AG09309 (cell line): ENCODE measurements around the gene WDR75.
"Not testable (repeated sequence)": the region's sequence is repeated elsewhere in the genome, so short reads cannot be mapped to it uniquely, and the experiment has no call there.

Source experiments
- DNase-seq: peaks from one replicate; pipeline ENCODE4 v3.0.0-alpha.2; 2010; ENCODE audit warnings: low read depth
- H3K4me3 ChIP-seq: 2 replicates; pipeline ENCODE4 v1.5.1; 2011; ENCODE audit warnings: mild to moderate bottlenecking, low read depth, low read length, moderate library complexity; ENCODE audit not compliant: control insufficient read depth
- CTCF ChIP-seq: IDR thresholded peaks from 2 replicates; pipeline ENCODE4 v1.5.1; 2011; ENCODE audit warnings: mild to moderate bottlenecking, low read depth, low read length, inconsistent platforms; ENCODE audit not compliant: insufficient read depth, control insufficient read depth; ENCODE audit errors: missing control alignments

Gene WDR75

GRCh38 chr2:189465478-189465877 lies 24.2 kb downstream of the WDR75 start:
- DNase-seq: no peak
- H3K4me3 ChIP-seq: no peak overlapping the region
- no peak for TF ChIP-seq CTCF

- DNase-seq: no peak
- no peak overlapping the region for H3K4me3 ChIP-seq
- TF ChIP-seq CTCF: no peak
Measured at GRCh38 chr2:189466046-189466445, 24.8 kb downstream of the WDR75 start.

GRCh38 chr2:189466656-189467055 lies 25.4 kb downstream of the WDR75 start:
- DNase-seq: peak; percentile 1
- no peak overlapping the region for H3K4me3 ChIP-seq
- TF ChIP-seq CTCF: peak; percentile 51

GRCh38 chr2:189467160-189467559 lies 25.9 kb downstream of the WDR75 start:
- no peak overlapping the region for H3K4me3 ChIP-seq
- TF ChIP-seq CTCF: no peak
- no peak for DNase-seq

GRCh38 chr2:189467593-189467992 lies 26.3 kb downstream of the WDR75 start:
- DNase-seq: no peak
- no peak overlapping the region for H3K4me3 ChIP-seq
- no peak for TF ChIP-seq CTCF

- no peak overlapping the region for H3K4me3 ChIP-seq
- no peak for DNase-seq
- TF ChIP-seq CTCF: no peak
Measured at GRCh38 chr2:189474526-189474925, 33.3 kb downstream of the WDR75 start.

- TF ChIP-seq CTCF: no peak
- no peak for DNase-seq
- no peak overlapping the region for H3K4me3 ChIP-seq
Measured at GRCh38 chr2:189477756-189478155, 36.5 kb downstream of the WDR75 start.

- not testable (repeated sequence) for DNase-seq, H3K4me3 ChIP-seq
Measured at GRCh38 chr2:189478289-189478688, 37.0 kb downstream of the WDR75 start.
